Measurements from ENCODE around the gene SLC25A41. TPM values are rescaled to one million over a fixed set of nuclear protein-coding genes. Genes with fewer than 3 reads are reported as not detected.

Gene SLC25A41
- total and polyA plus RNA-seq, 2 of the 13 experiments (the other 11 are each of a cell fraction or from before 2014, with no cell fraction given), result 0.33 to 0.95 TPM

DNA sequence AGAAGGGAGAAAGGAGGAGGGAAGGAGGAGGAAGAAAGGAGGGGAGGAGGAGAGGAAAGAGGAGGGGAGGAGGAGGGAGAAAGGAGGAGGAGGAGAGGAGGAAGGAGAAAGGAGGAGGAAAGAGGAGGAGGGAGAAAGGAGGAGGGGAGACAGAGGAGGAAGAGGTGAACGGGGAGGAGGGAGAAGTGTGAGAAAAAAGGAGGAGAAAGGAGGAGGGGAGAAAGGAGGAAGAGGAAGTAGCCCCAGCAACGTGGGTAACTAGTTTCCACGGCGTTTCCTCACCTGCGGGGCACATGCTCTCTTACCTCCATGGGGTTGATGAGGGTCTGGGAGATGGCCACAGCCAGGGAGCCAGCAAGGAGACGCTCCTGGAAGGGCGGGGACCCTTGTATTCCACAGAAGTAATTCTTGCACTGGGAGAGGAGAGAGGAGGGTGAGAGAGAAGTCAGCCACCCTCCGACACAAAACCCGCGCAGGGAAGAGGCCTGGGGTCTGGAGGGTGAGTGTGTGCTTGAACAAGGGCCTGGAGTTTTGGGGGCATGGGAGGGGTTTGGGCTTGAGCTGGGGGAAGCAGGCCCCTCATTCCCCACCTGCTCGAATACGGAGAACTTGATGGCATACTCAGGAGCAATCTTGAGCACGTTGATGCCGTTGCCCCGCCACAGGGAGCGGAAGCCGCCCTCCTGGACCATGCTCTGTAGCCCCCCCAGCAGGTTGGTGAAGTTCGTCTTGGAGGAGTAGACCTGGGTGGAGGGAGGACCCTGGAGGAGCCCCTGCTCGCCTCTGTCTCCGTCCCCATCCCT lies 3.9 kb downstream of the SLC25A41 start:
- ChIA-PET POLR2A (no interaction called here), CTCF (ENCODE audit: low intra/inter-chr PET ratio, low total read pairs) (no interaction called here)
- no peaks in the 10 kb centered on the region for H3K36me3 ChIP-seq (replicated peaks in 1 of 2; ENCODE audit: control insufficient read depth in 1 of 2, insufficient read depth in 2 of 2, low read length in 2 of 2)
- intact Hi-C loops (cut with micrococcal nuclease; ENCODE audit: unreplicated experiment), result no loop called here
- H3K9ac ChIP-seq (ENCODE audit: insufficient read depth, low read depth, low read length), result no peak overlapping the region
- no peak overlapping the region for H3K4me3 ChIP-seq (replicated peaks in 1 of 3; ENCODE audit: insufficient read depth in 1 of 3, low read depth in 2 of 3, low read length in 3 of 3)
- no peak overlapping the region for H3K4me2 ChIP-seq (ENCODE audit: low read depth, low read length)
- FAIRE-seq, result no peak
- H3K27ac ChIP-seq (ENCODE audit: extremely low read length, insufficient read depth, low read length), result no peak overlapping the region
- ATAC-seq, result no peak
- no peaks in the 10 kb centered on the region for H4K20me1 ChIP-seq (ENCODE audit: insufficient read depth, low read length)
- no peaks in the 10 kb centered on the region for H3K9me3 ChIP-seq (ENCODE audit: low read length)
- DNase-seq (ENCODE audit: low spot score), result no peak
- H2AFZ ChIP-seq (ENCODE audit: low read length), result no peak overlapping the region
- BruUV-seq (replicated peaks), result no TSS peak
- H3K27me3 ChIP-seq (ENCODE audit: control insufficient read depth in 1 of 2, insufficient read depth in 2 of 2, low read length in 2 of 2), result no peaks in the 10 kb centered on the region
- H3K4me1 ChIP-seq (ENCODE audit: insufficient read depth, low read length), result peaks cover 14% of the 10 kb centered on the region
- H3K79me2 ChIP-seq (ENCODE audit: insufficient read depth, low read length), result no peaks in the 10 kb centered on the region
- in situ Hi-C loops (cut with HindIII; ENCODE audit: extremely low pct_ligation_motif_present, low pct_unique_long_range_greater_than_20kb), result no loop called here
- WGBS (ENCODE audit: low lambda C conversion rate), result 57% methylated on average over 16 of the region's 20 CpGs
- TF ChIP-seq, protein P1, sequence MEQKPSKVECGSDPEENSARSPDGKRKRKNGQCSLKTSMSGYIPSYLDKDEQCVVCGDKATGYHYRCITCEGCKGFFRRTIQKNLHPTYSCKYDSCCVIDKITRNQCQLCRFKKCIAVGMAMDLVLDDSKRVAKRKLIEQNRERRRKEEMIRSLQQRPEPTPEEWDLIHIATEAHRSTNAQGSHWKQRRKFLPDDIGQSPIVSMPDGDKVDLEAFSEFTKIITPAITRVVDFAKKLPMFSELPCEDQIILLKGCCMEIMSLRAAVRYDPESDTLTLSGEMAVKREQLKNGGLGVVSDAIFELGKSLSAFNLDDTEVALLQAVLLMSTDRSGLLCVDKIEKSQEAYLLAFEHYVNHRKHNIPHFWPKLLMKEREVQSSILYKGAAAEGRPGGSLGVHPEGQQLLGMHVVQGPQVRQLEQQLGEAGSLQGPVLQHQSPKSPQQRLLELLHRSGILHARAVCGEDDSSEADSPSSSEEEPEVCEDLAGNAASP (CRISPR knock-in tag; IDR thresholded peaks at IDR 0.05; ENCODE audit: borderline replicate concordance), result no peak
- TF ChIP-seq, protein P2, sequence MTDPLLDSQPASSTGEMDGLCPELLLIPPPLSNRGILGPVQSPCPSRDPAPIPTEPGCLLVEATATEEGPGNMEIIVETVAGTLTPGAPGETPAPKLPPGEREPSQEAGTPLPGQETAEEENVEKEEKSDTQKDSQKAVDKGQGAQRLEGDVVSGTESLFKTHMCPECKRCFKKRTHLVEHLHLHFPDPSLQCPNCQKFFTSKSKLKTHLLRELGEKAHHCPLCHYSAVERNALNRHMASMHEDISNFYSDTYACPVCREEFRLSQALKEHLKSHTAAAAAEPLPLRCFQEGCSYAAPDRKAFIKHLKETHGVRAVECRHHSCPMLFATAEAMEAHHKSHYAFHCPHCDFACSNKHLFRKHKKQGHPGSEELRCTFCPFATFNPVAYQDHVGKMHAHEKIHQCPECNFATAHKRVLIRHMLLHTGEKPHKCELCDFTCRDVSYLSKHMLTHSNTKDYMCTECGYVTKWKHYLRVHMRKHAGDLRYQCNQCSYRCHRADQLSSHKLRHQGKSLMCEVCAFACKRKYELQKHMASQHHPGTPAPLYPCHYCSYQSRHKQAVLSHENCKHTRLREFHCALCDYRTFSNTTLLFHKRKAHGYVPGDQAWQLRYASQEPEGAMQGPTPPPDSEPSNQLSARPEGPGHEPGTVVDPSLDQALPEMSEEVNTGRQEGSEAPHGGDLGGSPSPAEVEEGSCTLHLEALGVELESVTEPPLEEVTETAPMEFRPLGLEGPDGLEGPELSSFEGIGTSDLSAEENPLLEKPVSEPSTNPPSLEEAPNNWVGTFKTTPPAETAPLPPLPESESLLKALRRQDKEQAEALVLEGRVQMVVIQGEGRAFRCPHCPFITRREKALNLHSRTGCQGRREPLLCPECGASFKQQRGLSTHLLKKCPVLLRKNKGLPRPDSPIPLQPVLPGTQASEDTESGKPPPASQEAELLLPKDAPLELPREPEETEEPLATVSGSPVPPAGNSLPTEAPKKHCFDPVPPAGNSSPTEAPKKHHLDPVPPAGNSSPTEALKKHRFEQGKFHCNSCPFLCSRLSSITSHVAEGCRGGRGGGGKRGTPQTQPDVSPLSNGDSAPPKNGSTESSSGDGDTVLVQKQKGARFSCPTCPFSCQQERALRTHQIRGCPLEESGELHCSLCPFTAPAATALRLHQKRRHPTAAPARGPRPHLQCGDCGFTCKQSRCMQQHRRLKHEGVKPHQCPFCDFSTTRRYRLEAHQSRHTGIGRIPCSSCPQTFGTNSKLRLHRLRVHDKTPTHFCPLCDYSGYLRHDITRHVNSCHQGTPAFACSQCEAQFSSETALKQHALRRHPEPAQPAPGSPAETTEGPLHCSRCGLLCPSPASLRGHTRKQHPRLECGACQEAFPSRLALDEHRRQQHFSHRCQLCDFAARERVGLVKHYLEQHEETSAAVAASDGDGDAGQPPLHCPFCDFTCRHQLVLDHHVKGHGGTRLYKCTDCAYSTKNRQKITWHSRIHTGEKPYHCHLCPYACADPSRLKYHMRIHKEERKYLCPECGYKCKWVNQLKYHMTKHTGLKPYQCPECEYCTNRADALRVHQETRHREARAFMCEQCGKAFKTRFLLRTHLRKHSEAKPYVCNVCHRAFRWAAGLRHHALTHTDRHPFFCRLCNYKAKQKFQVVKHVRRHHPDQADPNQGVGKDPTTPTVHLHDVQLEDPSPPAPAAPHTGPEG (CRISPR knock-in tag; IDR thresholded peaks at IDR 0.05), result no peak
- TF ChIP-seq, protein P3, sequence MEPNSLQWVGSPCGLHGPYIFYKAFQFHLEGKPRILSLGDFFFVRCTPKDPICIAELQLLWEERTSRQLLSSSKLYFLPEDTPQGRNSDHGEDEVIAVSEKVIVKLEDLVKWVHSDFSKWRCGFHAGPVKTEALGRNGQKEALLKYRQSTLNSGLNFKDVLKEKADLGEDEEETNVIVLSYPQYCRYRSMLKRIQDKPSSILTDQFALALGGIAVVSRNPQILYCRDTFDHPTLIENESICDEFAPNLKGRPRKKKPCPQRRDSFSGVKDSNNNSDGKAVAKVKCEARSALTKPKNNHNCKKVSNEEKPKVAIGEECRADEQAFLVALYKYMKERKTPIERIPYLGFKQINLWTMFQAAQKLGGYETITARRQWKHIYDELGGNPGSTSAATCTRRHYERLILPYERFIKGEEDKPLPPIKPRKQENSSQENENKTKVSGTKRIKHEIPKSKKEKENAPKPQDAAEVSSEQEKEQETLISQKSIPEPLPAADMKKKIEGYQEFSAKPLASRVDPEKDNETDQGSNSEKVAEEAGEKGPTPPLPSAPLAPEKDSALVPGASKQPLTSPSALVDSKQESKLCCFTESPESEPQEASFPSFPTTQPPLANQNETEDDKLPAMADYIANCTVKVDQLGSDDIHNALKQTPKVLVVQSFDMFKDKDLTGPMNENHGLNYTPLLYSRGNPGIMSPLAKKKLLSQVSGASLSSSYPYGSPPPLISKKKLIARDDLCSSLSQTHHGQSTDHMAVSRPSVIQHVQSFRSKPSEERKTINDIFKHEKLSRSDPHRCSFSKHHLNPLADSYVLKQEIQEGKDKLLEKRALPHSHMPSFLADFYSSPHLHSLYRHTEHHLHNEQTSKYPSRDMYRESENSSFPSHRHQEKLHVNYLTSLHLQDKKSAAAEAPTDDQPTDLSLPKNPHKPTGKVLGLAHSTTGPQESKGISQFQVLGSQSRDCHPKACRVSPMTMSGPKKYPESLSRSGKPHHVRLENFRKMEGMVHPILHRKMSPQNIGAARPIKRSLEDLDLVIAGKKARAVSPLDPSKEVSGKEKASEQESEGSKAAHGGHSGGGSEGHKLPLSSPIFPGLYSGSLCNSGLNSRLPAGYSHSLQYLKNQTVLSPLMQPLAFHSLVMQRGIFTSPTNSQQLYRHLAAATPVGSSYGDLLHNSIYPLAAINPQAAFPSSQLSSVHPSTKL (CRISPR knock-in tag; IDR thresholded peaks at IDR 0.05), result no peak
- no peak for TF ChIP-seq SNAI1 (CRISPR knock-in tag; IDR thresholded peaks at IDR 0.05; ENCODE audit: borderline replicate concordance)
- no peak for TF ChIP-seq MXI1 (IDR thresholded peaks at IDR 0.05; ENCODE audit: borderline replicate concordance, low read depth, low read length)
- 0 out of 2 replicates have a peak, but pooled peaks have one; percentile 47 for TF ChIP-seq ZNF263 (CRISPR knock-in tag; IDR thresholded peaks at IDR 0.05)
- TF ChIP-seq GATAD1 (CRISPR knock-in tag; IDR thresholded peaks at IDR 0.05), result no peak
- TF ChIP-seq, protein P4, sequence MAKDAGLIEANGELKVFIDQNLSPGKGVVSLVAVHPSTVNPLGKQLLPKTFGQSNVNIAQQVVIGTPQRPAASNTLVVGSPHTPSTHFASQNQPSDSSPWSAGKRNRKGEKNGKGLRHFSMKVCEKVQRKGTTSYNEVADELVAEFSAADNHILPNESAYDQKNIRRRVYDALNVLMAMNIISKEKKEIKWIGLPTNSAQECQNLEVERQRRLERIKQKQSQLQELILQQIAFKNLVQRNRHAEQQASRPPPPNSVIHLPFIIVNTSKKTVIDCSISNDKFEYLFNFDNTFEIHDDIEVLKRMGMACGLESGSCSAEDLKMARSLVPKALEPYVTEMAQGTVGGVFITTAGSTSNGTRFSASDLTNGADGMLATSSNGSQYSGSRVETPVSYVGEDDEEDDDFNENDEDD (CRISPR knock-in tag; IDR thresholded peaks at IDR 0.05; ENCODE audit: borderline replicate concordance), result no peak
- TF ChIP-seq PCBP2 (optimal IDR thresholded peaks at IDR 0.05; ENCODE audit: low read depth, low read length, poor library complexity, severe bottlenecking), result peak; percentile 68

Data from HepG2 (cell line).